GM18867 (cell line): ENCODE measurements around the gene USH2A.

Experiments used
- ATAC-seq: cut with Tn5 transposase; IDR thresholded peaks from one replicate; pipeline ENCODE4 v1.9.1; 2021; ENCODE audit warnings: mild to moderate bottlenecking, moderate library complexity; ENCODE audit not compliant: unreplicated experiment

USH2A gene, protein sequence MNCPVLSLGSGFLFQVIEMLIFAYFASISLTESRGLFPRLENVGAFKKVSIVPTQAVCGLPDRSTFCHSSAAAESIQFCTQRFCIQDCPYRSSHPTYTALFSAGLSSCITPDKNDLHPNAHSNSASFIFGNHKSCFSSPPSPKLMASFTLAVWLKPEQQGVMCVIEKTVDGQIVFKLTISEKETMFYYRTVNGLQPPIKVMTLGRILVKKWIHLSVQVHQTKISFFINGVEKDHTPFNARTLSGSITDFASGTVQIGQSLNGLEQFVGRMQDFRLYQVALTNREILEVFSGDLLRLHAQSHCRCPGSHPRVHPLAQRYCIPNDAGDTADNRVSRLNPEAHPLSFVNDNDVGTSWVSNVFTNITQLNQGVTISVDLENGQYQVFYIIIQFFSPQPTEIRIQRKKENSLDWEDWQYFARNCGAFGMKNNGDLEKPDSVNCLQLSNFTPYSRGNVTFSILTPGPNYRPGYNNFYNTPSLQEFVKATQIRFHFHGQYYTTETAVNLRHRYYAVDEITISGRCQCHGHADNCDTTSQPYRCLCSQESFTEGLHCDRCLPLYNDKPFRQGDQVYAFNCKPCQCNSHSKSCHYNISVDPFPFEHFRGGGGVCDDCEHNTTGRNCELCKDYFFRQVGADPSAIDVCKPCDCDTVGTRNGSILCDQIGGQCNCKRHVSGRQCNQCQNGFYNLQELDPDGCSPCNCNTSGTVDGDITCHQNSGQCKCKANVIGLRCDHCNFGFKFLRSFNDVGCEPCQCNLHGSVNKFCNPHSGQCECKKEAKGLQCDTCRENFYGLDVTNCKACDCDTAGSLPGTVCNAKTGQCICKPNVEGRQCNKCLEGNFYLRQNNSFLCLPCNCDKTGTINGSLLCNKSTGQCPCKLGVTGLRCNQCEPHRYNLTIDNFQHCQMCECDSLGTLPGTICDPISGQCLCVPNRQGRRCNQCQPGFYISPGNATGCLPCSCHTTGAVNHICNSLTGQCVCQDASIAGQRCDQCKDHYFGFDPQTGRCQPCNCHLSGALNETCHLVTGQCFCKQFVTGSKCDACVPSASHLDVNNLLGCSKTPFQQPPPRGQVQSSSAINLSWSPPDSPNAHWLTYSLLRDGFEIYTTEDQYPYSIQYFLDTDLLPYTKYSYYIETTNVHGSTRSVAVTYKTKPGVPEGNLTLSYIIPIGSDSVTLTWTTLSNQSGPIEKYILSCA (N-terminal part only)

DNA sequence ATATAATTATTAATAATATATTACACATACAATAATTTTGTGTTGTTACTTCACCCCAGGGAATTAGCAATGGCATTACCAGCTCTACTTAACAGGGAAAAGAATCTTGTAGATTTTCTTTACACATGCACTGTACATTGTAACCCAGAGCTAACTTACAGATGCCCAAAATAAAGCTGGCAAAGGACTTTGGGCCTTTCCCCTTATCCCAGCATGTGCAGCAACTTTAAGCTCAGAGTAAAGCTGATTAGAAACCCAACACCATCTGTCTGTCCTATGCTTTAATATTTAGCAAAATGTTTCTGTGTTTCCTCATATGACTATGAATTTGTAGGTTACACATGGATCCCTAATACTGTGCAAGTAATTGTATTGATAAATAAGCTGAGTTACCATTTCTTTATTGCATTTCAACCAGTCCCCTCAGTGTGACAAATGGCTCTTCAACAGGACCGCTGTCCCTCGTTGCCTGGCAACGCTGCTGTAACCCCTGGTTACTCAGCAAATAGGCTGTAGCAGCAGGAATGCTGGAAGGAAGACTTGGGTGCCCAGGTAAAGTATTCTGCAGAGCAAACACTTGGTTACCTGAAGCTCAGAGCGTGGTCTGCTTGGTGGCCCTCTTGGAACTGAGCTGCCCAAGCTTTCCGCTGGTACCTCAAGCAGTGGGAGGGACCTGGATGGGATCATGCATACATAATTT is at the start of gene USH2A:
TSS of gene USH2A (minus strand) at position 628 of the 700 bp plus-strand sequence. CDS start 1,112 bp downstream, outside the sequence.
- no peak for ATAC-seq

DNA sequence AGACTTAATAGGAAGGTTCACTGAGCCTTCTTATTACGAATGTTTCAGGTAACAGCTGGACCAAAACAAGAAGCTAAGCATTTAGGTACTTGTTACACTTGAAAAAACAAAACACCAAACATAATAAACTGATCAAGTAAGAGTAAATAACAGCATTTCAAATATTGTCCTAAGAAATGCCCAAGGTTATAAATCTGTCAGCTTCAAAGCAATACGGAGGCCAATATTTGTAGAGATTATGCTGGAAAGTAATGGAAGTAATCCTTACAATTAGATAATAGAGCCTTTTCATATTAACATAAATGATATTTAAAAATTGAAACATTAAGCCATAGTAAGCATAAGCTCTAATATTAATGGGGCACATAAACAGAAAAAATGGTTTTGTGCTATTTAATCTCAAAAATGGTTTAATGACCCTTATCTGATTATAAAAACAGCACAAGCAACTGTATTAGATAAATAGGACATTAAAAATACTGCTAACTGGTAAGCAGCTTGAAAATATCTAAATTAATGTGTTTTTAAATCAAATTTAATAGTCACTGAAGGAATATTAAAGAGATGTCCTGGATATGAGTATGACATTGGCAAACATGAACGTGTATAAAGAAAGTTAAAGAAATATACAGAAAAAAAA is 43.0 kb upstream of the USH2A start:
- no peak for ATAC-seq

GRCh38 chr1:216464489-216464888 is 41.2 kb upstream of the USH2A start:
- ATAC-seq = no peak

DNA sequence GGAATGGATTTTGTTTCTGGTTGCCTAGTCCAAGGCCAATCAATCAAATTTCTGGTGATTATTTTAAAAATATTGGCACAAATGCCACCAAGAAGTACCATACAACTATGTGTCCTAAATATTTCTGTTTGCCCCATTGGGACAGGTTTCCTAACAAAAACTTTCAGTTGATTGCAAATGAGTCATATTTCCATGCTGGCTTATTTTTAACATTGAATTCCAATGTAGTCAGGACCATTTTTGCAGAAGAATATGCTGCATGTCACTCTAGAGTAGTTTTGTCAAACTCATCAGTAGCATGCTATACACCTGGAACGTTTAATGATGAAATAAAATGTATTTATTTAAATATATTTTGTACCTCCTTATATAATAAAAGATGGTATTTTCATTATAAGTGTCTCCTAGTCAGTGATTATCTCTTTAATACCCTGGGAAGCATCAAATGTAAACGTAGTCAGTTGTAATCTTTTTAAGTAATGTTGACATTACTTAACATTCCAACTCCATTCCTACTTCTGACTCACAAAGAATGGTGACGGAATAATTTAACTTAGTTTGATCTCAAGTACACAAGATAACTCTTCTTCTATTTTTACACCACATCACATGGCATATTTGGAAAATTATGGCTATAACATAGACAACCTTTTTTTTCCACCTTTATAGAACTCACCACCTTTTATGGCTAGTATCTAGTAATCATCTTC is 39.0 kb upstream of the USH2A start:
- no peak for ATAC-seq

GRCh38 chr1:216461466-216461865 is 38.2 kb upstream of the USH2A start:
- ATAC-seq = no peak

DNA sequence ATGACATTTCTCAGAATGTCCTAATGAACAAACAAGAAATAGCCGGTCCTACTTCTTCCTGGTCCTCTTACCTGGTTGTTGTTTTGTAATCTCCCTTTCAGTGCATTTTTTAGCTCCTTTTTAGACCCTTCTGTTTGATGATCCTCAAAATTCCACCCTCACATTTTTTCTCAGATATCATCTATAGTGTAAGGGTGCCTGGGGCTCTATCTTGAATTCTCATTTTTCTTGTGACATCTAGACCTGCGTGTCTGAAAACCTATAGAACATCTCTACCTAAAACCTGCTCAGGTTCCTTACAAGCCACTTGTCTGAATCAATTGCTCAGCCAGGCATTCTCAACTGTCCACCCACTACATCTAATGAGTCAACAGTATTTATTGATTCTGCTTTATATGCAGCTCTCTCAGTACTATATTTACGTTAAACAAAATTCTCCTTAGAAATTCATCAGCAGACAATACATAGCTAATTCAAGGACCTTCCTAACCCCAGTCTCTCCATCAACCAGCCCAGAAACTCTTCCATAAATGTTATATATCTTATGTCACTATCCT is 36.5 kb upstream of the USH2A start:
- no peak for ATAC-seq

DNA sequence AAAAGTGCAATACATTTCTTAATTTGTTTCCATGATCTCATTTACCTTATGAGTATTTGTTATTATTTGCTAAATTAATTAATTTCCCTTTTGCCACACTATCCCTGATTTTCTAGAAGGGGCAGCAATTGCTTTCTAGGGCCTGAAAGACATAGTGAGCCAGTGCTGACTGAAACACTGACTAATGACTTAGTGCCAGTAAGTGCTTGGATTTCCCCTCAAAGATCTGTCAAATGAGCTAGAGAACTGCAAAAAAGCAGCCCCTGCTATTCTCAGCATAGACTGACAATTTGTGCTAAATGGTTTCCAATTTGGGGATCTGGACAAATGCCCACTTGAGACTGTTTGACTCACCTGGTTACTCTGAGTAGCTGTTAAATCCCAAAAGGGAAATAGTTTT is 35.6 kb upstream of the USH2A start:
- ATAC-seq = no peak

GRCh38 chr1:216457356-216457755 is 34.1 kb upstream of the USH2A start:
- no peak for ATAC-seq

DNA sequence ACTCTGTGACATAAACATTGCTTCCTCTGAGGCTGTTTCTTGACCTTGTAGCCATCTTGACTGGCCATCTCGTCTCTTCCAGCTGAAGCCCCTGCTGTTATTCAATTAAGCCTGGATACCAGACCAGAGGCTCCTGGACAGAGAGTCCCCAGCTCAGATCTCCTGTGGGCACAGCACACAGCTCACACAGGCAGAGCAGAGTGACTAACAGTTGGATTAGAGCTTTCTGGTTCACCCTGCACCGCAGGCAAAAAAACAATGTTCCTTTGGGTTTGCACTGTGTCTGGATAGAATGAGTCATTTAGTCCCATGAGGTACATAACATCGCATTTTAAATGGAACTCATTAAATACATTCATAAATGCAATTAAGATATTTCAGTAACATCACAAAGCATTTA is 33.4 kb upstream of the USH2A start:
- ATAC-seq = no peak

GRCh38 chr1:216453777-216454176 is 30.5 kb upstream of the USH2A start:
- no peak for ATAC-seq

DNA sequence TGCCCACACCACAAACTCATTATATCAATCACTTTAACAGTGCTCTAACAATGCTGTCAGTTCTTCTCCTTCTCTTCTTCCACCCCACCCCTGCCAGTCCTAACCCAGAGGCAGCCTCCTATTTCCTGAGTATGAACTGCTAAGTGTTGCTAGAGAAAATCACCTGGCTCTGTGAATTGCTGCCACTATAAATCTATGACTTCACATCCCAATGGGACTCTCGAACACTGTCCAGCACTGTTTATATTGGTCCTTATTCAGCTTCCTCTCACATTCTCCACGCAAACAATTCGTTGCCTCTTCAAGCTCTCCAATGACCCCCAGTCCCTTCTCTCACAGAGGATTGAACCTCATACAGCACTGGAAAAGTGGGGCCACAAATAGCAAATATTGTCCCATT is 27.0 kb upstream of the USH2A start:
- ATAC-seq = no peak

DNA sequence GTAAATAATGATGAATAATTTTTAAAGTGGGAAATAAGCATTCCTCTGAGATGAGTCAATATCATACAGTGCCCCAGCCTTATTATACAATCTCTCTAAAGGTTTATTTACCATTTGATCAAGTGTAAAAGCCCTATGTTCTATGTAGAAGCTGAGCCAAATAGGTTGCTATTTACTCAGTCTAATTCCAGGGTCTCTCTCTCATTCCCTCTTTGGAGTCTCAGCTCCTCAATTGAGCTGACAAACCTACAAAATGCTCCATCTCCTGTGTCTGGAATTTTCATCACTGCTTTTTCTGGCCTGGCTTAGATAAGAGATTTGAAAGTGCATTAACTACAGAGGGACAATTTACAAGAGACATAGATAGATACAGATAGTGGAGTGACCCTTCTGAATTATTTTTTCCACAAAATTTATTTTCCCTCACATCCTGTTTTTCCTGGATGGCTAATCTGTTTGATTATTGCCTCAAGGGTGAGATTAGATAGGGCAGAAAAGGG is 24.8 kb upstream of the USH2A start:
- ATAC-seq = no peak

GRCh38 chr1:216437603-216438002 is 14.4 kb upstream of the USH2A start:
- ATAC-seq = no peak

DNA sequence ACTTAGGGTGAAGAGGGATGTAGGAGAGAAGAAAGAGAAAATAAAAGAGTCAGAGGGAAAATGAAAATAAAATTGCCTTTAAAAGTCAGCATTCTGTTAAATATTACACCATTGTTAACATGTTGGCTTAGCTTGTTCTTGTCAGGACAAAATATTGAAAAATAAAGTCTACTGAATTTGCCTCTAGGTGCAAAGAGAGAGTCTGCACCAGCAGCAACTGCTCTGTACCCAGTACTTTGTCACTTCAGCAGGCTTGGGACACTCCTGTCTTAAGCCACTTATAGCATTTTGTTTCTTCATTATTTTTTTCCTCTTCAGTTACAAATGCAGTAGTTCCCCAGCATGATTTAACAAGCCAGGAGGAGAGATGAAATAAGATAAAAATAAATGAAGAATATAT is 11.0 kb upstream of the USH2A start:
- ATAC-seq = no peak

GRCh38 chr1:216433175-216433574 is 9.9 kb upstream of the USH2A start:
- no peak for ATAC-seq

DNA sequence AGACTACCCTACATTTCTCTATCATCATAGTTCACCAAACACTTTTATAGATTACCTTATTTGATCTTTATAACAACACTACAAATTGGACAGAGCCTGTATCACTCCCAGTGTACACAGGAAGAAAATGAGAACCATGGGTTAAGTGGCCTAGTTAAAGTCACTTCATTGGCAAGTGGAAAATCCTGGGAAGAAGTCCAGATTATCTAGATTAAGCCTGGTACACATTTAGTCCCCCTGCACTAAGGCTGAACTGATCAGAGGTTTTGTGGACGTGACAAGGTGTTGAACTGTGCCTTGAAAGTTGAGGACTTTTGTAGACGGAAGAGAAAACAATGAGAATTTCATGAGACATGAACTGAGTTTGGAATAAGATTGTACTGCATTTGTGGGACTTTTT is 7.5 kb upstream of the USH2A start:
- no peak for ATAC-seq

- ATAC-seq = no peak
These were observed 2.3 kb upstream of the USH2A start for GRCh38 chr1:216425577-216425976.

DNA sequence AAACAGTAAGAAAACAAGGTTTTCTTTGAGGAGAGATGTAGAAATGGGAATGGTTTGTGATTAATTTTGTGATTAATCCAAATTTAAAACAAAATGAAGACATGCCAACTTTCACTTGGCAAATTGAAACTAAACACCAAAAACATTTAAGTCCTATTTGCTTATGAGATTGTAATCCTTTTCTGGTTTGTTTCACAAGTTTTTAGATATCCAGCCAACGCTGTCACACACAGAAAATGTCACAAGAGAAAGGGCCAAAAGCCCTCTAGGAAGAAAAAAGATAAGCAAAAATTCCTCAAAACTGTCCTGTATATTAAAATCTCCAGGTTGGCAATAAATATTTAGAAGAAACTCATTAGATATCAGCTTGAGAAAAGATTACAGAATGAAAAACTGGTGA is 2.5 kb downstream of the USH2A start:
- no peak for ATAC-seq

- ATAC-seq = no peak
These were observed 3.0 kb downstream of the USH2A start for GRCh38 chr1:216420263-216420662.
